GF-D8 (cell line): ENCODE results near the gene HLA-DQA1.
"Not testable (repeated sequence)": the region's sequence is repeated elsewhere in the genome, so short reads cannot be mapped to it uniquely, and the experiment has no call there.

Experiments
- DNase-seq: peaks from one replicate; lab custom pipeline; 2025; lab: John Stamatoyannopoulos, UW

Gene HLA-DQA1

DNA sequence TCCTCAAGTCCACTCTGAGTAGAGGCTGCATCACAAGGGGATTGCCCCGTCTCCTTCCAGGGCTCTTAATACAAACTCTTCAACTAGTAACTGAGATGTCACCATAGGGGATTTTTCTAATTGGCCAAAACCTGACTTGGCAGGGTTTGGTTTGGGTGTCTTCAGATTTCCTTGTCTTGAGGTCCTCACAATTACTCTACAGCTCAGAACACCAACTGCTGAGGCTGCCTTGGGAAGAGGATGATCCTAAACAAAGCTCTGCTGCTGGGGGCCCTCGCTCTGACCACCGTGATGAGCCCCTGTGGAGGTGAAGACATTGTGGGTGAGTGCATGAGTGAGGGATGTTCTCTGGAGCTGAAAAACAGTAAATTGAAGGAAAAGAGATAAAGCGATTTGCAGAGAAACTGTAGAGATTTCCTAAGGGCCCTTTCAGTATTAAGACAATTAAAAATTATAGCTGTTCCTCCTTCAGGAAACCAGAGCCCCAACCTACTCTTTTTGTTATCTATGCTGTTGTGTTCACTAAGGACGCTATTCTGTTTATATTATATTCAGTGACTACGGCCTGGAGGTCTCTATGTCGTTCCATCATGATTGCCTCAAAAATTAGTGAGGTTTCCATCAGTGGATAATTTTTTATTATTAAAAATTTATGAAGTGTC is at the start of gene HLA-DQA1:
TSS of gene HLA-DQA1 (plus strand) at position 188 of the 662 bp plus-strand sequence. CDS start at position 241, 53 bp downstream.
- DNase-seq, result no peak

DNA sequence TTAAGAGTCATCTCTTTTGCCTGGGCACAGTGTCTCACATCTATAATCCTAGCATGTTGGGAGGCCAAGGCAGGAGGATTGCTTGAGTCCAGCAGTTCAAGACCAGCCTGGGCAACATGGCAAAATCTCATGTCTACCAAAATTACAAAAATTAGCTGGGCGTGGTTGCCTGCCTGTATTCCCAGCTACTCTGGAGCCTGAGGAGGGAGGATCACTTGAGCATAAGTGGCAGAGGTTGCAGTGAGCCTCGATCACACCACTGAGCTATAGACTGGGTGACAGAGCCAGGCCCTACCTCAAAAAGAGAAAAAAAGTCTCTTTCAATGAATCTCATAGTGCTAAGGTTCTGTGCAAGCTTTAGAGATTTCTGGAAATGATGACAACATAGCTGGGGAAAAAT is 49.0 kb upstream of the HLA-DQA1 start:
- no peak for DNase-seq

DNA sequence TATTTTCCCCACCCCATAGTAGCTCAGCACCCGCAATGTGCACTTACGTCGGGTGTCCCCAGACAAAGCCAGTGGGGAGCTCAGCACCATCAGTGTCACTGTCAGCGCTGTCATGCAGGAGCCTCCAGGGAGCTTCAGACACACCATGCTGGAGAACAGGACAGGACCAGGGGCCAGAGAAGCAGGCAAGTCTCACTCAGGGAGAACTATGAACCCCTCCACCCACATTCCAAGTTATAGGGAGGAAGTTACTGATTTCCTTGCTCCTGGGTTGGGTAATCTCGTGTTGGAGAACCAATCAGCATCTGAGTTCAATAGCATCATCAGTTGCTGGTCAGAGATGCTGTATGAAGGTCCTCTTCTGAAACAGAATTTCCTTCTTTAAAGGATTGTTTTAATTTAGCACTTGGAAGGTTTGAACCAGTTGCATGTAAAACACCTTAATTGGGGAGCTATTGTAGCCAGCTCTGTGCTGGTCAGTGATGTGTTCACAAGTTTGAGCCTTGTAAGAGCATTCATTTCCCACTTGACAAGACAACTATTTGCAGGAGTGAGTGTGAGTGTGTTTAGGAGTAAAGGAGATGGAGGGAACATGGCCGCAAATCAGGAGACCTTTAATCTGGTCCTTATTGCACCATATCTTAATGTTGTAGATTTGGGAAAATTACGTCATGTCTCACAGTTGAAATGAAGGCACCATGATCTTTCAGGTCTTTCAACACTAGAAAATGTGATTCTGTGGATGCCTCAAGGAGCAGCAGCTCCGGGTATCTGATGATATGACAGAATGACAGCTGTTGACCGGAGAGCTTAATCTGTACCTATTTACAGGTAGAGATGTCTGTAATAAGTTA is 47.4 kb upstream of the HLA-DQA1 start, which contains the start of gene HLA-DRB1:
TSS of gene HLA-DRB1 (minus strand) at position 253 of the 854 bp plus-strand sequence. CDS start at position 147, 106 bp downstream.
- no peak for DNase-seq

DNA sequence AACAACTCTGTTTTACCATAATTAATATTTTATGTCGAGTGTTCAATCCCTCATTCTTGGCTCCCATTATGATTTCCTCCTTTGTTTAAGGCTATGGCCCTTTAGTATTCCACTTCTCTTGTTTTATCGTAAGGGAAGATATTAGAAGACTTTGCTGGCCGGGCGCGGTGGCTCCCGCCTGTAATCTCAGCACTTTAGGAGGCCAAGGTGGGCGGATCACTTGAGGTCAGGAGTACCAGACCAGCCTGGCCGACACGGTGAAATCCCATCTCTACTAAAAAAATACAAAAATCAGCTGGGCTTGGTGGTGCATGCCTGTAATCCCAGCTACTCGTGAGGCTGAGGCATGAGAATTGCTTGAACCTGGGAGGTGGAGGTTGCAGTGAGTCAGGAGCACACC is 46.5 kb upstream of the HLA-DQA1 start:
- DNase-seq, result not testable (repeated sequence)

DNA sequence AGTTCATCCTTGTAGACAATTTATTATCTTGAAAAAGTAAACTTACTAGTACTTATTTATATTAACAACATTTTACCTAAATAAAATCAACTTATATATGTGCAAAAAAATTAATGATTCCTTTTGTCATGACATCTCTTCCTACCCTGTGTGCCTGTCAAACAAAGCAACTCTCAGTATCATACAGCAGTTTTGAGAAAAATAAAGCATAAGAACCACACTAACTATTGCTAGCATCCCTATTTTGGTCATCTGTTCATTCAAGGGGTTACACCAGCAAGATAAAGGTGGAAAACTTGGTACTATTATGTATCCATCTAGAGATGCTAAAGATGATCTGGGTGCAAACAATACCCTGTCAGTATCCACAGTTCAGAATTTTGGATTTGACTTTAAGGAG is 40.2 kb upstream of the HLA-DQA1 start:
- no peak for DNase-seq

DNA sequence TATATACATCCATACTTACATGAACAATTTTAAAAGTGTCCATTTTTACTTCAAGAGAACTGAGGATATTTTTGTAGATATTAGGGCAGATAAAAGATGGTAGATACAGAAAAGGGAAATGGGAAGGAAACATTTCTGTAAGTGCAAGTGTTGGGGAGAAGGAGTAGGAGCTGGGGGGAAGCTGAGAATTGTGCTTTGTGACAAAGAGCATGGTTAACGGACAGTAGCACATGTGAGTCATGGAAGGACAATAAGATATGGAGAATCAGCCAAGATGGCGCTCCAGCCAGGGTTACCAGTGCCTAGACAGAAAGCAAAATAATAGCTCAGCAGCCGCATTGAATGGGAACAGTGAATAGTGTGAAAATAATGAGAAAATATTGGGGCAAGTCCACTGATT is 34.8 kb upstream of the HLA-DQA1 start:
- DNase-seq, result no peak

DNA sequence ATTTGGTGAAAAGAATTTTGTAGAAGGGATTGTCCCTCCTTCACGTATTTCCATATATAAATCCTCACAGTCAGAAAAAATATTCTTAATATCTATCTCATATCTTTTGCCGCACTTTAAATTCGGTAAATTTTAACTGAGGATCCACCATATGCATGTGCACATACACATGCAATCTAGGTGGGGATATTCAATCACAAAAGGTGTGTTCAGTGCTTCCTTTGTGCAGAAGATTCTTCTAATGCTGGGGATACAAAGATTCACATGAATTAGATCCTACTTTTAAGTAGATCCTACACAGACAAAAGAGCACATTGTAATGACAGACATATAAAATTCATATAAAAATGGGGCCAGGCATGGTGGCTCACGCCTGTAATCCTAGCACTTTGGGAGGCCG is 34.0 kb upstream of the HLA-DQA1 start:
- no peak for DNase-seq

DNA sequence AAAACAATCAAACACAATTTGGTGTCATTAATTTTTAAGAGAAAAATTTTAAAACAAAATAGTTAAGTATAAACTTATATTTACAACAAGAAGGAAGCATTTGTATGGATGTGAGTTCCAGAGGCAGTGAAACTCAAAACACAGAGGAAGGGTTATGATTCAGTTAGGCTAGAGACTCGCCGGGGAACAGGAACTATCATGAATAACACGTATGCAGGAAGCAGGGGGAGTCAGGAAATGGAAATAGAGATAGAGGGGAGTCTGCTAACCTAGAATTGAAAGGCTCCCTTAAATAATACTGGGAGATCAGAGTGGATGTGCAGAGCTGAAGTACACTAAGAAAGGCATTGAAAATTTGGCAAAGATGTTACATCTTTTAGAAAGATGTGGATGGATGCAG is 33.3 kb upstream of the HLA-DQA1 start:
- no peak for DNase-seq

DNA sequence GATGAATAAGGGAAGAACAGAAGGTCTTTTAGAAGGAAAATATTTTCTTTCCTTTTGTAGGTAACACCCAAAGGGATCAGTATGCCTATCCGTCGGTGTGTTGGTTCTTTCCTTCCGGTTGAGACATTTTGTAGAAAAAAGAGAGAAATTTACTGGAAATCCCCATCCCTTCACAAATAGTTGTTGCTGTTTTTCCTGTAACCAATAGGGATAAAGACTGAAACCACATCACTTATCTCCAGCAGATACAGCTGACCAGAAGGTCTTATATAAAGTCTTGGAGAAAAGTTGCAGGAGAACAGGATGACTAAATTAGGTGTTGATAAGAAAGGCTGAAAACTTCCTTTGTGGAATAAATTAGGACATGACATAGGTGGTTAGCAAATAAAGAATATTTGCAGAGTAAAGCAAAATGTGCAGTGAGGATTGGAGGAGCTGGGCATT is 32.8 kb upstream of the HLA-DQA1 start:
- no peak for DNase-seq

DNA sequence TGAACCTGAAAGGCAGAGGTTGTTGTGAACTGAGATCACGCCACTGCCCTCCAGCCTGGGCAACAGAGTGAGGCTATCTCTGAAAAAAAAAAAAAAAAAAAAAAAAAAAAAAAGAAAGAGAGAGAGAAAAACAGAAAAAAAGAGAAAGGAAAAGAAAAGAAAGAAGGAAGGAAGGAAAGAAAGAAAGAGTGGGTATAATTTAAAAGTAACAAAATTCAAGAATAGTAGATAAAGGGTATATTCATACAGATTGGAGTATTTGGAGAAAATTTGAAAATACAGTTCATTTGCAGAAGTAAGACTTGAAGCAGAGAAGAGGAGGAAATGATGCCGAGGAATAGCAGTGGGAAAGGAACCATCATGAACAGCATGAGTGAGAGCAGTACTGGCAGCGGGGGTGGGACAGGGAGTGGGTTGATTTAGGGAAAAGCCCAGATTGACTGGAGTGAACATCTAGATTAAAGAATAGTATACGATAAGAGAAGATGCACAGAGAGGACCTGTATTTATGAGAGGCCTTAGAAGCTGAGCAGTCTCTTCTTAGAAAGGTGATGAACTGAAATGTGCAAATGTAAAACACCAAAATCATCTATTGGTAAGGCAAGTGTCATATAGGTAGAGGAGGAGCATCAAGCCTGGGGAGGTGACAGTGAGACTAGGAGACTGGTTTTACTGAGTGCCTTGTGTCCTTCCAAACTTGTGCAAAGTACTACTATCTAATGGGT is 29.8 kb upstream of the HLA-DQA1 start:
- no peak for DNase-seq

DNA sequence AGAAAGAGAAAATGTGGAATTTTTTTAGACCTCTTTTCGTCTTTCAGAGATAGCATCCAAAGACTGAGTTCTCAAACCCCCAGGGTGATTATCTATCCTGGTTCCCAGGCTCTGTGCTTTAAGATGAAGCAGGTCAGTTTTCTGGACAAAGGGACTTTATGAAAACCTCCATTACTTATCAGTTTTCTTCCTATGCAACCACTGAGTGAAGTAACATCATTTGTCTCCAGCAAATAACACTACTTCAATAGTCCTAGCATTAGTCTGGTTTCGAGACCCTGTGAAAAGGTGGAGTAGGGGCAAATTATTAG is 29.3 kb upstream of the HLA-DQA1 start:
- DNase-seq, result no peak

DNA sequence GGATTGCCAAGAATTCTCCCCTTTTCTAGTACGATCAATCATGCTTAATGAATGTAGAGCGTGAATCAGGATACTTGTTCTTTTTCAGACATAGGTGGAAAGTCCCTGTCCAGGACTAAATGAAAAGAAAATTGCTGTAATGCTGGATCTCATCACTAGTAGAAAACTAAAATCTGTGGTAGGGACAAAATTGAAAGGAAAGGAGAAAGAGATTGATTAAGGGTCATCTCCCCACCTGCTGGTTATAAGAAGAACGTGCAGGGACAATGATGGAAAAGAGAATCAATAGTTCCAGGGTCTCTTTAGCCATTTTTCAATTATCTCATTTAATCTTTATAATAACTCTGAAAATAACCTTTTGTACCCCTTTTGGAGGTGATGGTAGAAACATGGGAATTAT is 28.8 kb upstream of the HLA-DQA1 start:
- no peak for DNase-seq

DNA sequence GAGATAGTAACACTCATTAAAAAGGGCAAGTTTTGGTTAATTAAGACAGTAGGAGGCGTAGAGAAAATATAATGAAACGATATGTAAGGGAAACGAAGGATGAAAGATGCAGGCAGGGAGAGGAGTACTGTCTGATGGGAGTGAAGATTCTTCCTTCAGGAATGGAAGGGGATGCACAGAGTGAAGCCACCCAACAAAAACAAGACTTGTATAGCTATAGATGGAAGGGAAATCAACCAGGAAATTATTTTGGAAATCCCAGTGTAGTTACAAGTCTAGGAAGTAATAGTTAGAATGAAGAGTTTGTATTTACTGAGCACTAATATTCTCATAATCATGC is 27.8 kb upstream of the HLA-DQA1 start:
- DNase-seq, result no peak

DNA sequence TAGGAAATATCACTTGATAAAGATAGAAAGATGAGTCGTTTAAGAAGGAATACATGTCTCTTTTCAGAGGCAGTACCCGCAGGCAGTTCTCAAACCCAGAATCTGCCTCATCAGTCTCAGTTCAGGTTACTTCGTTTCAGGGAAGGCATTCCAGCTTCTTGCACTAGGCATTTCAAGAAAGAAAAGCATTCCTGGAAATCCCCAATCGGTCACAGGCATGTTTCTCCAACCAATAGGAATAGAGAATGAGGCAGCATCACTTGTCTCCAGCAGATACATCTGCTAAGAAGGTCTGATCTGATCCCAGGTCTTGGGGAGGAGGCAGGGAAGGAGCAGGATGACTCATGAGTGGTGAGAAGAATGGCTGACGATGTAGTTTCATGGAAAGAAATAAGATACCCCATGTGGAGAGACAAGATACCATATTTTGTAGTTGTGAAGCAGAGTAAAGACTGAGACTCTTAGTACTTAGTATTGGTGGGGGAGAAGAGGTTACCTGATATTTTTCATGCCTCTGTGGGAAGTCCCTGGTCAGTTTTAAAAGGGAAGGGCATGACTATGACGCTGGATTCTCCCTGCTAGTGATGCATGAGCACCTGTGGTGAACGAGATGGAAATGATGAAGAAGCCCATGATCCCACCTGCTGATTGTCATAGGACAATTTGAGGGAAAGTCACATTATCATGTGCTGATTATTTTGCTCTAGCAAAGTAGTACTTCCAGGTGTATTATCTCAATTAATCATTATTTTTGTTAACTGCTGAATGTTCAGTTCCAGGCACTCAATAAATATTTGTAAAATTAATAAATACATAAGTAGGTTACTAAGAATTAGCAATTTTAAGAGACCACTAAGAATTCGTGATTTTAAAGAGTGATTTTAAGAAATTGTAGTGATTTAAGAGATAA is 27.2 kb upstream of the HLA-DQA1 start:
- DNase-seq, result no peak

DNA sequence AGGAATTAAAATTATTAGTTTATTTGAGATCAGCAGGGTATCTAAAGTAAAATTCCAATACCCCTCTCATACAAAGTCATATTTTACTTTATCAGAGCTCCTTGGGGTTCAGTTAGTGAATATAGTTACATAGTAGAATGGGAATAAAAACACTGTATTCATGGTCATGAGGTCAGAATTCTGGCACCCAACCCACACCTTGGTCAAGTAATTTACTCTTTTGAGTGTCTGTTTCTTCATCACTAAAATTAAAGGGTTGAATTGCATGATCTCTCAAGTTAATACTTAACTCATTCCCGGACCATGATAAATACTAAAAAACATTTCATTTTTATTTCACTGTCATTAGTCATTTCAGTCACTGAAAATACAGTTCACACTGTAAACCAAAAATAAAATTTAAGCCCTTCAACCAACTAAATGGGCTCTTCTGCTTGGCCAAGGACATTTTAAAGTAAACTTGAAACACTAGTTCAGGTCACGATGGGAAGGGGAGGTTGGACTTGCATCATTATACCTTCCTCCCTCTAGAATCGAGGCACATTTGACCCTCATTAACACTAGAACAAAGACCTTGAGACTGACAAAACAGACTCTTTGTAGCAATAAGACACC is 26.4 kb upstream of the HLA-DQA1 start:
- no peak for DNase-seq

DNA sequence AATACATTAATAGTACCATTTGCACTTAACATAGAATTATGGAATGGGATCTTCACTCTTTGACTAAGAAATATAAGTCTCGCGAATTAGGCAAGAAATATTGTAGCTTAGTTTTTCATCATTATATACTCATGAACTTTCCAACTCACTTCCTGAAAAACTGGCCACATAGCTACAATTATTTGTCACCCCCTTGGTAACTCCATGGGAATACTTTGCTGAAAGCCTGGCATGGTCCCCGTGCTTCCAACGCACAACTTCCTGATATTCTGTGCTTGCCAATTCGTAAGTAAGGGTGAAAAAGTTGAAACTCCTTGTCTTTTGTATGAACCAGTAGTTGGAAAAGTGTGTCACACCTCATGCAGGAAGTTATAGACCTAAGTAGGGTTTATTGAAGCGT is 23.7 kb upstream of the HLA-DQA1 start:
- no peak for DNase-seq

DNA sequence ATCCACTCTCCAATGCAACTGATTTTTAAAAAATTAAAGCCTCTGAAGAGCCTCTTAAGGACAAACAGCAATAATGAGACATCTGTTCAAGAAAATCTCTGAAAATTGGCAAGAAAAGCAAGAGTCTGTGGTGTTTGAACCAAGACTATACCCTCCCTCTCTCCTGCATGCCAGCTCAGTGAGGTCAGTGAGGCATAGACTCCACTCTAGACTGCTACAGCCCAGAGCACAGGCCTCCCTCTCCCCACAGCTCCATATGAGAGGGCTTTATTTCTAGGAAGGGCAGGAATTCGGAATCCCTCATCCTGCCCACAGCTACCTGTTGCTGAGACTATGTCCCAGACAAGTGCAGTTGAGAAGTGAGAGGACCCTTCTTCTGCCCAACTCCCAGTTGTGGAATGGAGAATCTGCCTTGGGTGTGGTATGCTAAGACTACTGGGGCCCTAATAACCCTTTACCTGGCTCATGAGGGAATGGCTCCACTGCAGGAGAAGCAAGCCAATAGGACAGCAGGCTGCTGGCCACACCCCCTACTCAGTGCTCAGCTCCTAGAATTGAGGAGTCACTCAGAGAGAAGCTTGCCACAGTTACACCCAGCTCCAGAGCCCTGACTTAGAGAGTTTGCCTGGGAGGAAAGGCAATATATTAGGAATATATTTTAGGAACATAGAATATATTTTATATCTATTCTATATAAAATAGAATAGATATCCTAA is 22.7 kb upstream of the HLA-DQA1 start:
- DNase-seq, result no peak

DNA sequence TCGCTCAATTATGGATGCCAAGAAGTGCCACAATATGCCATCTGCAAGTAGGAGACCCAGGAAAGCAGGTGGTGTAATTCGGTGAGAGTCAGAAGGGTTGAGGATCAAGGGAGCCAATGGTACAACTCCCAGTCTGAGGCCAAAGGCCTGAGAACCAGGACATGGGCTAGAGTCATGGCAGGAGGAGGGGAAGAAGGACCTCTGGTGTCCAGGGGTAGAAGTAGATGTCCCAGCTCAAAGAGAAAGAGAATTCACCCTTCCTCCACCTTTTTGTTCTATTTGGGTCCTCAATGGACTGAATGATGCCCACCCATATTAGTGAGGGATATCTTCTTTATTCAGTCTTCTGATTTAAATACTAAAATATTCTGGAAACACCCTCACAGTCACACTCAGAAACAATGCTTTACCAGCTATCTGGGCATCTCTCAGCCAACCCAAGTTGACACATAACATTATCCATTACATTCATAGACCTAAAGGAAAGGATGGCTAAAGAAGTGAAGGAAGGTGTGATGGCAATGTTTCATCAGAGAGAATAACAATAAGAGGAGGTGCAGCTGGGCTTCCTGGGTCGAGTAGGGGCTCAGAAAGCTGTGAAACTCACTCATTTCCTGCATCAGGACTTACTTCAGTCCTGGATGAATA is 21.2 kb upstream of the HLA-DQA1 start:
- no peak for DNase-seq

DNA sequence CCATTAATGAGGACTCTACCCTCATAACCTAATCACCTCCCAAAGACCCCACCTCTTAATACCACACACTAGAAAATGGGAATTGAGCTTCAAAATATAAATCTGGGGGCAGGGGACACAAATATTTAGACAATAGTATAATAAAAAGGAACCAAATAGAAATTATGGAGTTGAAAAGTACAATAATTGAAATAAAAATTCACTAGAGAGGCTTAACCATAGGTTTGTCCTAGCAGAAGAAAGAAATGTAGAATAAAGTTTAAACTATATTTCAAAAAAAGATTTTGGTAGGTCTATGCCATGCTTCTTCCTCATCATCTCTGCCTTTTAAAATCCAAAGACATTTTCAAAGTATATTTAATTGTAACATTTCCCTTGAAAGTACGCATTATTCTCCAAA is 19.5 kb upstream of the HLA-DQA1 start:
- no peak for DNase-seq

DNA sequence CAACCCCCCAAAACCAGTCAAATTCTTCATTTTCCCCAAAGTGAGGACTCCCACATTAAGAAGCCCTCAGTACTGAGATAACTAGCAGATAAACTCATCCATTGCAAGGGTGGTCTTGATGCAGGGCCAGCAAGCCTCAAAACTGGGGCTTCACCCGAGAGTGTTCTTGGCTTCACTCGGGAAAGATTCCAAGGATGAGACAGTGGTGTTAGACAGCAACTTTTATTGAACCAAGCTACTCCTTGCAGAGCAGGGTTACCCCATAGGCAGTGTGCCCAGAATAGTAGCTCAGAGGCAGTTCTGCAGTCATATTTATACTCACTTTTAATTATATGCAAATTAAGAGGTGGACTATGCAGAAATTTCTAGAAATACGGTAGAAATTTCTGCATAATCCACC is 15.8 kb upstream of the HLA-DQA1 start:
- DNase-seq, result no peak
